IMR-90 (cell line): ENCODE results near the gene PJA2. TPM values are rescaled to one million over a fixed set of nuclear protein-coding genes. Genes with fewer than 3 reads are reported as not detected.

Source experiments
- ATAC-seq: fragments of 200-7000 bp; cut with Tn5 transposase; 2 replicates; pipeline ENCODE4 v1.9.1; 2020; ENCODE audit warnings: low read depth, mild to moderate bottlenecking, moderate library complexity
- BruUV-seq: library from RNA; stranded (reverse); fragments of 400-500 nt; replicated peaks from 2 replicates; lab custom pipeline; 2021; lab: Mats Ljungman, UMichigan
- CTCF ChIA-PET: fragments of 300-600 bp; formaldehyde crosslinking; extraction: SDS; loops from one replicate; lab custom pipeline; 2021; ENCODE audit warnings: antibody characterized with exemption; lab: Yijun Ruan, JAX
- POLR2A ChIA-PET: fragments of 300-600 bp; sonication (Branson Sonifier 250); formaldehyde crosslinking; loops from one replicate; lab custom pipeline; 2022; ENCODE audit warnings: antibody characterized with exemption; ENCODE audit not compliant: unreplicated experiment; lab: Charles Lee
- DNase-seq: peaks from one replicate; pipeline ENCODE4 v3.0.0; 2013
- H2AFZ ChIP-seq: replicated peaks from 2 replicates; pipeline ENCODE3; 2013; ENCODE audit warnings: low read length, mild to moderate bottlenecking; ENCODE audit not compliant: poor library complexity
- H2AK5ac ChIP-seq: 2 replicates; pipeline ENCODE4 v1.6.1; 2013; ENCODE audit warnings: low read depth, low read length, inconsistent platforms
- H2AK9ac ChIP-seq: replicated peaks from 2 replicates; pipeline ENCODE3; 2013; ENCODE audit warnings: mild to moderate bottlenecking, low read depth, low read length, moderate library complexity; ENCODE audit not compliant: poor library complexity
- H2BK120ac ChIP-seq: 2 replicates; pipeline ENCODE4 v1.6.1; 2013; ENCODE audit warnings: low read depth, low read length, inconsistent platforms
- H2BK15ac ChIP-seq: 3 replicates; pipeline ENCODE4 v1.6.1; 2013; ENCODE audit warnings: low read depth, low read length, inconsistent platforms
- H2BK20ac ChIP-seq: 2 replicates; pipeline ENCODE4 v1.6.1; 2013; ENCODE audit warnings: low read depth, mild to moderate bottlenecking, inconsistent platforms, low read length, moderate library complexity
- H2BK5ac ChIP-seq: 2 replicates; pipeline ENCODE4 v1.6.1; 2013; ENCODE audit warnings: mild to moderate bottlenecking, low read depth, low read length, inconsistent platforms; ENCODE audit not compliant: poor library complexity, severe bottlenecking
- H3K14ac ChIP-seq: replicated peaks from 2 replicates; pipeline ENCODE4 v1.6.1; 2013; ENCODE audit warnings: low read depth, low read length, inconsistent platforms
- H3K18ac ChIP-seq: 2 replicates; pipeline ENCODE4 v1.6.1; 2013; ENCODE audit warnings: low read depth, low read length, control low read depth
- H3K23ac ChIP-seq: 2 replicates; pipeline ENCODE4 v1.6.1; 2013; ENCODE audit warnings: low read depth, low read length, inconsistent platforms
- H3K27ac ChIP-seq: 2 replicates; pipeline ENCODE4 v1.5.1; 2013; ENCODE audit warnings: mild to moderate bottlenecking, control low read depth, low read length; ENCODE audit not compliant: insufficient read depth
- H3K27me3 ChIP-seq: 2 replicates; pipeline ENCODE4 v1.6.1; 2013; ENCODE audit warnings: low read length; ENCODE audit not compliant: control insufficient read depth, insufficient read depth
- H3K36me3 ChIP-seq: 2 replicates; pipeline ENCODE4 v1.6.1; 2013; ENCODE audit warnings: low read length, mixed read lengths; ENCODE audit not compliant: control insufficient read depth, insufficient read depth
- H3K4ac ChIP-seq: 2 replicates; pipeline ENCODE4 v1.6.1; 2013; ENCODE audit warnings: low read depth, low read length, inconsistent platforms
- H3K4me1 ChIP-seq: 2 replicates; pipeline ENCODE4 v1.6.1; 2013; ENCODE audit warnings: low read length, mixed read lengths; ENCODE audit not compliant: control insufficient read depth, insufficient read depth
- H3K4me2 ChIP-seq: 2 replicates; pipeline ENCODE4 v1.6.1; 2013; ENCODE audit warnings: low read depth, mild to moderate bottlenecking, control low read depth, low read length, moderate library complexity
- H3K4me3 ChIP-seq: 2 replicates; pipeline ENCODE4 v1.5.1; 2013; ENCODE audit warnings: low read depth, mild to moderate bottlenecking, control low read depth, low read length, moderate library complexity; ENCODE audit not compliant: insufficient read depth
- H3K56ac ChIP-seq: 2 replicates; pipeline ENCODE4 v1.6.1; 2013; ENCODE audit warnings: low read length, inconsistent platforms; ENCODE audit not compliant: insufficient read depth; ENCODE audit errors: extremely low read depth
- H3K79me1 ChIP-seq, 2 experiments: 2 replicates each; pipeline ENCODE4 v1.6.1; 2013; ENCODE audit warnings: low read length in 2 of 2, inconsistent platforms in 1 of 2, low read depth in 1 of 2
- H3K9ac ChIP-seq: 2 replicates; pipeline ENCODE4 v1.6.1; 2013; ENCODE audit warnings: low read depth, low read length, control low read depth
- H3K9me1 ChIP-seq: 2 replicates; pipeline ENCODE4 v1.6.1; 2013; ENCODE audit warnings: low read length, inconsistent platforms; ENCODE audit not compliant: insufficient read depth
- H3K9me3 ChIP-seq: 2 replicates; pipeline ENCODE4 v1.6.1; 2013; ENCODE audit warnings: low read length; ENCODE audit not compliant: control insufficient read depth, insufficient read depth
- H4K20me1 ChIP-seq: 2 replicates; pipeline ENCODE4 v1.6.1; 2013; ENCODE audit warnings: low read length, inconsistent platforms; ENCODE audit not compliant: insufficient read depth
- H4K5ac ChIP-seq: 2 replicates; pipeline ENCODE4 v1.6.1; 2013; ENCODE audit warnings: mild to moderate bottlenecking, low read depth, low read length, control low read depth
- H4K8ac ChIP-seq, 2 experiments: 2 replicates each; pipeline ENCODE4 v1.6.1; 2013; ENCODE audit warnings: low read depth in 2 of 2, low read length in 2 of 2, control low read depth in 1 of 2, inconsistent platforms in 1 of 2
- H4K91ac ChIP-seq: 2 replicates; pipeline ENCODE4 v1.6.1; 2013; ENCODE audit warnings: low read depth, low read length, inconsistent platforms; ENCODE audit not compliant: insufficient read depth
- BHLHE40 ChIP-seq: fragments of 150-350 bp; IDR thresholded peaks from 2 replicates; pipeline ENCODE4 v1.6.1; 2016; ENCODE audit warnings: mild to moderate bottlenecking, low read depth, low read length
- CEBPB ChIP-seq: IDR thresholded peaks from 2 replicates; pipeline ENCODE4 v1.6.1; 2012; ENCODE audit warnings: low read depth, low read length, improper control_type of control experiment
- CHD1 ChIP-seq: IDR thresholded peaks from 2 replicates; pipeline ENCODE4 v1.6.1; 2012; ENCODE audit warnings: low read depth, low read length, improper control_type of control experiment
- CTCF ChIP-seq: conservative IDR thresholded peaks from 2 replicates; pipeline ENCODE4 v1.5.1; 2012; ENCODE audit warnings: mild to moderate bottlenecking, low read depth, low read length, improper control_type of control experiment
- FOS ChIP-seq: fragments of 150-350 bp; IDR thresholded peaks from 2 replicates; pipeline ENCODE4 v1.6.1; 2016; ENCODE audit warnings: low read depth, low read length
- MAFK ChIP-seq: IDR thresholded peaks from 2 replicates; pipeline ENCODE4 v1.6.1; 2012; ENCODE audit warnings: low read depth, low read length, improper control_type of control experiment
- MAZ ChIP-seq: IDR thresholded peaks from 2 replicates; pipeline ENCODE4 v1.6.1; 2012; ENCODE audit warnings: low read depth, mild to moderate bottlenecking, low read length, improper control_type of control experiment, moderate library complexity, borderline replicate concordance
- MXI1 ChIP-seq: IDR thresholded peaks from 2 replicates; pipeline ENCODE4 v1.6.1; 2012; ENCODE audit warnings: low read depth, mild to moderate bottlenecking, low read length, moderate library complexity, borderline replicate concordance
- POLR2A ChIP-seq: IDR thresholded peaks from 2 replicates; pipeline ENCODE4 v1.6.1; 2012; ENCODE audit warnings: mild to moderate bottlenecking, low read depth, low read length
- RAD21 ChIP-seq: IDR thresholded peaks from 2 replicates; pipeline ENCODE4 v1.6.1; 2012; ENCODE audit warnings: low read length, improper control_type of control experiment
- RCOR1 ChIP-seq: IDR thresholded peaks from 2 replicates; pipeline ENCODE4 v1.6.1; 2012; ENCODE audit warnings: mild to moderate bottlenecking, low read length, improper control_type of control experiment; ENCODE audit not compliant: insufficient replicate concordance
- RFX5 ChIP-seq: IDR thresholded peaks from 2 replicates; pipeline ENCODE4 v1.8.0; 2012; ENCODE audit warnings: low read depth, mild to moderate bottlenecking, low read length, moderate library complexity
- SMC3 ChIP-seq: fragments of 150-350 bp; IDR thresholded peaks from 2 replicates; pipeline ENCODE4 v1.6.1; 2016; ENCODE audit warnings: low read depth, mild to moderate bottlenecking, antibody characterized with exemption, low read length, moderate library complexity
- WGBS, 2 experiments: methylation state at CpG; one replicate each; pipeline versions ENCODE4 v1.1.5 to v1.1.7; 2013; ENCODE audit warnings: missing lambda C conversion rate in 2 of 2; ENCODE audit not compliant: insufficient read length in 1 of 2; ENCODE audit errors: extremely low coverage in 2 of 2; 5-methylcytosine and 5-hydroxymethylcytosine counted together
- dilution Hi-C: fragments of 300-500 bp; cut with HindIII; formaldehyde crosslinking; loops from one replicate; pipeline ENCODE4 v1.14.3; 2018; ENCODE audit warnings: low sequenced_read_pairs; ENCODE audit not compliant: unreplicated experiment
- in situ Hi-C: fragments of 300-500 bp; cut with MboI; formaldehyde crosslinking; loops from 3 replicates; pipeline ENCODE4 v1.14.3; 2019; ENCODE audit warnings: low sequenced_read_pairs, inconsistent platforms, mixed read lengths
- intact Hi-C: fragments of 100-400 bp; cut with micrococcal nuclease; formaldehyde crosslinking; loops from 2 replicates; pipeline ENCODE4 v1.10.0; 2022
- polyA plus RNA-seq, 3 experiments: library from polyadenylated mRNA; depleted of rRNA; stranded (reverse); fragments of >200 nt; gene quantifications; 2 replicates each; pipeline ENCODE4 v1.2.3, GENCODE V29; 2012; ENCODE audit warnings: low replicate concordance in 1 of 3
- total RNA-seq: library from RNA; depleted of rRNA; stranded (reverse); fragments of >200 nt; gene quantifications from 2 replicates; pipeline ENCODE4 v1.2.3, GENCODE V29; 2012
- TF ChIP-seq, protein P1 (sequence below): fragments of 150-350 bp; IDR thresholded peaks from 2 replicates; pipeline ENCODE4 v1.6.1; 2016; ENCODE audit warnings: low read depth, mild to moderate bottlenecking, low read length, moderate library complexity, borderline replicate concordance
- TF ChIP-seq, protein P2 (sequence below): fragments of 150-350 bp; IDR thresholded peaks from 2 replicates; pipeline ENCODE4 v1.6.1; 2017; ENCODE audit warnings: mild to moderate bottlenecking, antibody characterized with exemption, low read length, low read depth

The PJA2 gene
- total and polyA plus RNA-seq, 2 of the 4 experiments (the other 2 are of a cell fraction) = 42.3 to 70.6 TPM

DNA sequence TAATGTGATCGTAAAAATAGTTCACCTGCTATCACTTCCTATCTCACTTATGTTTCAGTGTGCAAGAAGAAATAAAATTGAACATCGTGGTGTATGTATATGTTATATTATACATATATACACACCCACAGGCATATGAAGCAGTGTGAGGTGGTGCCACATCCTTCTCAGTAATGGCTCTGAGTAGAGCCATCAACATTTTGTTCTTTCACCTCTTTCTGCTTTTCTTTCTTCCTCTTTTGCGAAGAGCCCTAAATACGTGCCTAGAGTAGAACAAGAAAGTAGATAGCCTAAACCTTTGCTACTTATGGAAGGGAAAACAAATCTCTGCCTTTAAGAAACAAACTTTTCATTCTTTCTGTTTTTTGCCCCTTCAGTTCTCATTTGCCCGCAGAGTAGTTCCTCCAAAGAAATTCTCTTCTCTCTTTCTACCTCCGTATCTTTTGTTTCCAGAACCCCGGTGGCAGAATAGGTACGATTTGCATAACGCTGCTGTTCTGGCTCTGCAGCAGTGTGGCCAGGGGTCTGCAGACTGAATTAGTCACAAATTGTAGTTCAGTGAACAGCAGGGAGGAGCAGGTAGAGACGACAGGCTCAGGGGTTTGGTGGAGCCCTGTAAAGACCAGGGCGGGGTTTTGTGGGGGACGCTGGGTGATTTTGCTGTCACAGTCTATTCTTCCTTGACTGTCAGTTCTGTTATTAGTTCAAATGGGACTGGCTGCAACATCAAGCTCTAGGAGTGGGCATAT, 40.5 kb upstream of the PJA2 start:
- POLR2A ChIA-PET = no interaction called here
- H3K27me3 ChIP-seq = no peaks in the 10 kb centered on the region
- TF ChIP-seq FOS = no peak
- no peak for TF ChIP-seq MAFK
- no peak for TF ChIP-seq CHD1
- TF ChIP-seq MAZ = no peak
- TF ChIP-seq RAD21 = no peak
- TF ChIP-seq POLR2A = no peak
- TF ChIP-seq SMC3 = no peak
- TF ChIP-seq CTCF = no peak
- no peak for TF ChIP-seq MXI1
- TF ChIP-seq RFX5 = no peak
- TF ChIP-seq, protein P1, sequence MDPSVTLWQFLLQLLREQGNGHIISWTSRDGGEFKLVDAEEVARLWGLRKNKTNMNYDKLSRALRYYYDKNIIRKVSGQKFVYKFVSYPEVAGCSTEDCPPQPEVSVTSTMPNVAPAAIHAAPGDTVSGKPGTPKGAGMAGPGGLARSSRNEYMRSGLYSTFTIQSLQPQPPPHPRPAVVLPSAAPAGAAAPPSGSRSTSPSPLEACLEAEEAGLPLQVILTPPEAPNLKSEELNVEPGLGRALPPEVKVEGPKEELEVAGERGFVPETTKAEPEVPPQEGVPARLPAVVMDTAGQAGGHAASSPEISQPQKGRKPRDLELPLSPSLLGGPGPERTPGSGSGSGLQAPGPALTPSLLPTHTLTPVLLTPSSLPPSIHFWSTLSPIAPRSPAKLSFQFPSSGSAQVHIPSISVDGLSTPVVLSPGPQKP = no peak
- TF ChIP-seq, protein P2, sequence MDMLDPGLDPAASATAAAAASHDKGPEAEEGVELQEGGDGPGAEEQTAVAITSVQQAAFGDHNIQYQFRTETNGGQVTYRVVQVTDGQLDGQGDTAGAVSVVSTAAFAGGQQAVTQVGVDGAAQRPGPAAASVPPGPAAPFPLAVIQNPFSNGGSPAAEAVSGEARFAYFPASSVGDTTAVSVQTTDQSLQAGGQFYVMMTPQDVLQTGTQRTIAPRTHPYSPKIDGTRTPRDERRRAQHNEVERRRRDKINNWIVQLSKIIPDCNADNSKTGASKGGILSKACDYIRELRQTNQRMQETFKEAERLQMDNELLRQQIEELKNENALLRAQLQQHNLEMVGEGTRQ = no peak
- no peak for TF ChIP-seq CEBPB
- TF ChIP-seq RCOR1 = no peak
- TF ChIP-seq BHLHE40 = no peak

More for the DNA sequence above, 40.5 kb upstream of the PJA2 start:
- Histone ChIP-seq H3K27ac (no peak overlapping the region), H3K79me1 (no peaks in the 10 kb centered on the region), H3K4ac (no peak overlapping the region), H3K9ac (no peak overlapping the region), H3K18ac (no peak overlapping the region), H2AK5ac (no peak overlapping the region), H3K4me1 (peaks cover 3% of the 10 kb centered on the region; the same call in 1 of the 2 replicates), H4K8ac (no peak overlapping the region), H3K4me3 (no peak overlapping the region), H4K5ac (no peak overlapping the region), H3K23ac (no peak overlapping the region), H3K4me2 (no peak overlapping the region), H3K9me3 (no peaks in the 10 kb centered on the region), H3K9me1 (no peaks in the 10 kb centered on the region), H4K20me1 (no peaks in the 10 kb centered on the region), H2BK15ac (no peak overlapping the region), H2AFZ (no peak overlapping the region), H2AK9ac (no peak overlapping the region), H3K56ac (no peak overlapping the region), H2BK20ac (no peak overlapping the region), H2BK120ac (no peak overlapping the region), H3K14ac (no peak overlapping the region), H3K36me3 (no peaks in the 10 kb centered on the region), H2BK5ac (no peak overlapping the region), H4K91ac (no peak overlapping the region)
- intact Hi-C loops = no loop called here
- dilution Hi-C loops = no loop called here
- CTCF ChIA-PET = interaction anchor here (1.4 kb wide), 1 partner anchor 11 kb away, joined by 4 read pairs; no protein-coding TSS in a partner anchor
- no TSS peak for BruUV-seq
- 53% methylated on average over 3 of the region's 12 CpGs; no CpG with 5 or more reads in 1 of the 2 experiments for WGBS, 2 experiments
- no peak for DNase-seq
- ATAC-seq = no peak
- in situ Hi-C loops = no loop called here
